SW480 (cell line): Measurements from ENCODE around the gene SH2D3A.
"Not testable (repeated sequence)": the region's sequence is repeated elsewhere in the genome, so short reads cannot be mapped to it uniquely, and the experiment has no call there.

ENCODE experiments used
- DNase-seq: peaks from one replicate; pipeline ENCODE4 v3.0.0-alpha.2; 2016; ENCODE audit warnings: low spot score

Gene SH2D3A

DNA sequence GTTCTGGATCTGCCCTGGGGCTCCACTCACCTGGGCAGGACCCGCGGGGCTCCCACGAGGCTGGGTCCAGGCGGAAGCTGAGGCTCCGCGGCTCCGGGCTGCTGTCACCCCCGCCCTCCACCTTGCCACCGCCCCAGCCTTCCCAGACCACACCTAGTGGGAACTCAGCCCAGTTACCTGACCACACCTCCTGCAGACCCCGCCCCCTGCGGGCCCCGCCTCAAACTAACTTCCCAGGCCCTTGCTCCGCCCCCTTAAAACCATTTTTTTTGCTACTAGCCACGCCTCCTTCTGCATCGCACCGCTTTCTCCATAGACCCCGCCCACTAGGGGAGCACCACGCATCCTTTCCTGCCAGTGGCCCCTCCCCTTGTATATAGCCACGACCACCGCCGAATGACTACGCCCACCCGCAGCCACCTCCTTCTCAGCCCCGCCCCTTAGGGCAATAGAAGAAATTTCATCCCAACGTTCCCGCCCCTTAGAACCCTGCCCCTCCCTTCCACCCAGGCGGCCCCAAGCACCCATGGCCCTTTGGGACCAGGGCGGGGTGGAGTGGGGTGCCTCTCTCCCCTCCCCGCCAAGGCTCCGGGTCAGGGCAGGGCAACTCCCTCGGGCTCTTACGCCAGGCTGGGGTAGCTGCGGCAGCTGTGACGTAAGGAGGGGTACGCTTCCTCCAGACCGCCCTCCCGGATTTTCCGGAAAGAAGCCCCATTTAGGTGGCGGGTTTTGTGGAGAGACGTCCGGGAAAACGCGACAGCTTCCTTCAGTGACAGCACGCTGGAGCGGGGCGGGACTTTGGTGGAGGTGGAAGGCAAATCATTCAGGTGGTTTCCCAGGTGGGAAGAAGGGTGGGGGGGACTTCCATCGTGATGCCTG, at the start of gene SH2D3A:
SH2D3A (minus strand) TSS at position 79 of the 879 bp plus-strand sequence. CDS start 3,687 bp downstream, outside the sequence.
- DNase-seq = peak; percentile 94

GRCh38 chr19:6813659-6814058, 46.4 kb upstream of the SH2D3A start:
- no peak for DNase-seq

GRCh38 chr19:6812612-6813011, 45.4 kb upstream of the SH2D3A start:
- no peak for DNase-seq

- DNase-seq = peak; percentile 56
Measured at GRCh38 chr19:6811906-6812305, 44.7 kb upstream of the SH2D3A start.

GRCh38 chr19:6811378-6811777, 44.1 kb upstream of the SH2D3A start:
- no peak for DNase-seq

- DNase-seq = no peak
Measured at GRCh38 chr19:6809262-6809661, 42.0 kb upstream of the SH2D3A start.

- DNase-seq = no peak
Measured at GRCh38 chr19:6808494-6808893, 41.3 kb upstream of the SH2D3A start.

GRCh38 chr19:6807291-6807690, 40.1 kb upstream of the SH2D3A start:
- DNase-seq = no peak

DNA sequence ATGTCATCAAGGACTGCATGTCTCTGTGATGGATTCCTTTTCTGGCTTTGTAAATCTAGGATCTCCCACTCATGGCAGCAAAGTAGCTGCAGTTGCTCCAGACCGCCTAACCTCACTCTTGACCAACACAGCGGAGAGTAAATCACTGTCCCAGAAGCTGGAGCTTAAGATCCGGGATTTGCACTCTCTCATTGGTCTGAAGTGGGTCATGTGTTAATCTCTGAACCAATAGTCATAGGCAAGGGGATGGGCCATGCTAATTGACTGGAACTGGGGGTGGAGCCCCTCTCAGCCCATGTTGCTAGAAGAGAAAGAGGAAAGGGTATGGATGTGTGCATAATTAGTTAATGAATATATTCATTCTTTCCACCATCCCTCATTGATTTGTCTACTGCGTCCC, 39.3 kb upstream of the SH2D3A start:
- DNase-seq = no peak

DNA sequence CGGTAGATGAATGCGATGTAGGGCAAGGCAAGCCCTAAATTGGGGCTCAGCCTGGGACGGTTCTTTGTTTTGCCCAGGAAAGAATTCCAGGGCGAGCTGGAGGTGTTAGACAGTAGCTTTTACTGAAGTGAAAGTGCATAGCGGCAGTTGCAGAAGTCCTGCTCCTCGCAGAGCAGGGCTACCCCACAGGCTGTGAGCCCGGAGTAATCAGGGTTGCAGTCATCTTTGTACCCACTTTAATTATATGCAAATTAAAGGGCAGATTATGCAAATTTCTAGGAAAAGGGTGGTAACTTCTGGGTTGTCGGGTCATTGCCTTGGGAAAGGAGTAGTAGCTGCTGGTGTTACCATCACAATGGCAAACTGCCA, 35.8 kb upstream of the SH2D3A start:
- DNase-seq = no peak

GRCh38 chr19:6802336-6803035, 35.3 kb upstream of the SH2D3A start:
- no peak for DNase-seq

GRCh38 chr19:6801485-6802086, 34.4 kb upstream of the SH2D3A start:
- no peak for DNase-seq

GRCh38 chr19:6800991-6801484, 33.8 kb upstream of the SH2D3A start:
- DNase-seq = no peak

- not testable (repeated sequence) for DNase-seq
Measured at GRCh38 chr19:6800160-6800790, 33.0 kb upstream of the SH2D3A start.

GRCh38 chr19:6797646-6798045, 30.4 kb upstream of the SH2D3A start:
- DNase-seq = no peak

GRCh38 chr19:6796278-6796677, 29.0 kb upstream of the SH2D3A start:
- no peak for DNase-seq

GRCh38 chr19:6794686-6795431, 27.6 kb upstream of the SH2D3A start:
- no peak for DNase-seq

DNA sequence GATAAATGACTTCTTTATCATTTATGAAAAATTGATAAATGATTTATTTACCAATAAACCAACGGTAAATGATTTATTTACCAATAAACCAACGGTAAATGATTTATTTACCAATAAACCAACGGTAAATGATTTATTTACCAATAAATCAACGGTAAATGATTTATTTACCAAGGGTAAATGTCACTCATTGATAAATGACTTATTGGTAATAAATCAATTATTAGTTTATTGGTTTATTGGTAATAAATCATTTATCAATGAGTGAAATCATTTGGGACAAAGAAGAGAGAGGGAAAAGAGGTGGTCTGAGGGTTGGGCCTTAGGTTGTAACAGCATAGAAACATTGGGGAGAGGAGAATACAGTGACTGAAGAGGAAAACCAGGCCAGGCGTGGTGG, 26.7 kb upstream of the SH2D3A start:
- no peak for DNase-seq

GRCh38 chr19:6793411-6793810, 26.2 kb upstream of the SH2D3A start:
- no peak for DNase-seq

DNA sequence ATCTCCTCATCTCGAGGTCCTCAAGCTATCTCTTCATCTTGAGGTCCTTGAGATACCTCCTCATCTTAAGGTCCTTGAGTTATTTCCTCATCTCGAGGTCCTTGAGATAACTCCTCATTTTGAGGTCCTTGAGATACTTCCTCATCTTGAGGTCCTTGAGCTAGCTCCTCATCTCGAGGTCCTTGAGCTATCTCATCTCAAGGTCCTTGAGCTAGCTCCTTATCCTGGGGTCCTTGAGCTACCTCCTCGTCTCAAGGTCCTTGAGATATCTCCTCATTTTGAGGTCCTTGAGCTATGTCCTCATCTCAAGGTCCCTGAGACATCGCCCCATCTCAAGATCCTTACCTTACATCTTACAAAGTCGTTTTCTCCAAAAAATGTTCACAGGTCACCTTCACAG, 24.0 kb upstream of the SH2D3A start:
- no peak for DNase-seq
